Measurements from ENCODE around the gene RPL31. TPM values are rescaled to one million over a fixed set of nuclear protein-coding genes. Genes with fewer than 3 reads are reported as not detected.

The RPL31 gene
- total and polyA plus RNA-seq, 9 of the 15 experiments (the other 6 are each of a cell fraction or from before 2014, with no cell fraction given), result 1,176 to 6,037 (median 2,997) TPM

DNA sequence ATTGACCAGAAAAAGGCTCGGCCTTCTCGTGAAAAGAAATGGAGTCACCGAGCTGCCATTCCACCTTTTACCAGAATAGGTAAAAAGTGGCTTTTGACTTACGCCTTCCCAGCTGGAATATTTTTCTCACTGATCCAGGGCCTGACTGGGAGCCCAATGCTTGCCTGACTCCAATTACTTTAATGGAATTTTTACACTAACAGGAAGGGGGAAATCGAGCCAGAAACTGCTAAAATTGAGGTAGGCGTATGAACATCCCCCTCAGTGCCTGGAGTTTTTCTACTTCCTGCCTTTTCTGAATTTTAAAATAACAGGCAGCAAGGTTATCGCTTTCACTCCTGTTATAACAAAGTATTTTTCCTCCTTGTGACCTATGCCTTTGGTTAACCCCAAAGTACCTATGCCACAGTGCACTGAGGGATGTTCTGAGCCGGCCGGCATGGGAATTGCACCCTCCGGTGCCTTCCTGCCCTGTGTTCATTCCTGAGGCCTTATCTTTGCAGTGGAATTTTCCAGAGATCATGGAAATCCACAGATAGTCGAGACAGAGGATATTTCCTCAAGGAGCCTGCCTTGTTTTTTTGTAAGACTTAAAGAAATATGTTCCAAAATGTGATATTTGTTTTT is 18.3 kb upstream of the RPL31 start (continued):
- TF ChIP-seq FOXP1 (CRISPR knock-in tag; IDR thresholded peaks at IDR 0.05), result no peak
- no peak for TF ChIP-seq DEAF1 (CRISPR knock-in tag; IDR thresholded peaks at IDR 0.05)
- no peak for TF ChIP-seq ZNF778 (CRISPR knock-in tag; IDR thresholded peaks at IDR 0.05)

- DNase-seq (ENCODE audit: extremely low read depth in 1 of 4, low spot score in 3 of 4), result peak; percentile 73 to 82 (median 74)
- no peaks in the 10 kb centered on the region for H3K9me1 ChIP-seq (ENCODE audit: control insufficient read depth, insufficient read depth, low read length)
- in situ Hi-C loops (cut with MboI), result no loop called here
- H4K20me1 ChIP-seq (replicated peaks; ENCODE audit: control insufficient read depth, insufficient read depth, low read length), result peaks cover 7% of the 10 kb centered on the region; the same call in 1 of the 2 replicates
- H3K9ac ChIP-seq (ENCODE audit: insufficient read depth in 1 of 2, low read depth in 2 of 2, low read length in 2 of 2), result no peak overlapping the region
- ChIA-PET POLR2A (interaction anchor here (0.6 kb wide), 1 partner anchor 17 kb away, joined by 3 read pairs; the partner anchor contains the start of gene RPL31), CTCF (ENCODE audit: low intra/inter-chr PET ratio) (interaction anchor here (0.6 to 2.3 kb wide), 14 partner anchors 32 to 1357 kb away, joined by 3 to 11 read pairs (median 3); no protein-coding TSS in a partner anchor)
- no TSS peak for BruUV-seq (replicated peaks)
- peaks cover 16 to 54% of the 10 kb centered on the region in 2 experiments for H3K27me3 ChIP-seq (ENCODE audit: control insufficient read depth in 2 of 2, insufficient read depth in 2 of 2, low read length in 2 of 2)
- H3K9me3 ChIP-seq (replicated peaks; ENCODE audit: control insufficient read depth, insufficient read depth, low read depth, low read length), result no peaks in the 10 kb centered on the region
- H3K79me2 ChIP-seq (ENCODE audit: control insufficient read depth, insufficient read depth, low read length), result no peaks in the 10 kb centered on the region
- no peak overlapping the region for H3K4me3 ChIP-seq
- no peak overlapping the region for H3K4me2 ChIP-seq (ENCODE audit: insufficient read depth, low read length)
- intact Hi-C loops (cut with micrococcal nuclease), result loop anchor here (1.0 to 10.0 kb wide), 5 partner anchors 96 to 560 kb away; partner anchors contain the start of gene NPAS2
- WGBS (ENCODE audit: insufficient coverage, low coverage, missing lambda C conversion rate), result 3% methylated on average over 6 of the region's 7 CpGs
- H2AFZ ChIP-seq (ENCODE audit: low read depth, low read length), result no peak overlapping the region
- 0 out of 5 replicates have a peak, but pooled peaks cover 0 to 4% of the 10 kb centered on the region in 2 experiments for H3K4me1 ChIP-seq (replicated peaks in 1 of 2; ENCODE audit: control insufficient read depth in 2 of 2, insufficient read depth in 2 of 2, low read length in 2 of 2)
- no peak overlapping the region for H3K27ac ChIP-seq (ENCODE audit: extremely low read depth, low read depth, low read length)
- peak; percentile 96 for ATAC-seq
- FAIRE-seq, result peak; percentile 88
- no peaks in the 10 kb centered on the region for H3K36me3 ChIP-seq (ENCODE audit: control insufficient read depth, insufficient read depth, low read length)
- peak; percentile 74; the same call in 1 of the 2 replicates for TF ChIP-seq ZNF24 (IDR thresholded peaks at IDR 0.05)
- no peak for TF ChIP-seq ZNF41 (CRISPR knock-in tag; conservative IDR thresholded peaks at IDR 0.05)
- TF ChIP-seq HBP1 (CRISPR knock-in tag; IDR thresholded peaks at IDR 0.05), result 0 out of 2 replicates have a peak, but pooled peaks have one; percentile 44
- TF ChIP-seq ATF1 (CRISPR knock-in tag; IDR thresholded peaks at IDR 0.05), result no peak
- TF ChIP-seq ATF1 (tag; IDR thresholded peaks at IDR 0.05), result peak; percentile 36; the same call in 1 of the 2 replicates
- no peak for TF ChIP-seq RBM22 (IDR thresholded peaks at IDR 0.05; ENCODE audit: low read depth, low read length, poor library complexity, severe bottlenecking)
Observed at GRCh38 chr2:100984892-100985307, 17.2 kb upstream of the RPL31 start.
